ENCODE data around the gene BAZ2A. TPM values are rescaled to one million over a fixed set of nuclear protein-coding genes. Genes with fewer than 3 reads are reported as not detected.
A peak's percentile ranks its signal among the peaks of the same experiment; 100 is the strongest.
"Not testable (repeated sequence)": the region's sequence is repeated elsewhere in the genome, so short reads cannot be mapped to it uniquely, and the experiment has no call there.

Gene BAZ2A
- total RNA-seq, 1 donor from 2014 or later: 57.0 TPM

DNA sequence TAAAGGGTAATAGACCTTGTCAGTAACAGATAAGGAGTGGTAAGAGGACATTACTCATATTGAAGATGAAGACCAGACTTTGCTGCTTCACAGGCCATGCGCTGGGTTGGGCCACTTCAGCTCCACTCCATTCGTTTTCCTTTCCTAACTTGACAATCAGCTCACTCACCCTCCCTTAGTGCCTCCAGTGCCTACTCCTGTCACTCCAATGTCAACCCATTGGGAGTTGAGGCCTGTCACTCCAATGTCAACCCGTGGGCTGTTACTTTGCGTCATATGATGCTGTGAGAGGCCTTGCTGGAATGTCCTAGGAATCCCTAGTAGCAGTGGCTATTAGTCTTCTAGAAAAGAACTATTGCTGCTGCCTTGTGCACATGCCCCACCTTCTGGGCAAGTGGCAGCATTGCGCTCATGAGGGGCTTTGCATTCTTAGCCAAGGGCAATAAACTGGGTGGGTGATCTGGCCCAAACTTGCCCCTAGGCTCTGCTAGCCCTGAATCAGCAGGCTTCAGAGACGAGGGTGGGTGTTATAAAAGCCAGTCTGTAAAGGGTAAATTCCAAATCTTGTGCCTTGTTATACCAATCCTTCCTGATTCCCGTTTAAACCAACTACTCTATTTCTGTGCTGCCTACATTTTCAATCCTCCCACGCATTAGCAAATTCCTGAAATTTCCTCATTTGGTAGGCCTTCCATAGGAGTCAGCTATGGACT lies 36.1 kb downstream of the BAZ2A start:
- peak; percentile 38 for DNase-seq

DNA sequence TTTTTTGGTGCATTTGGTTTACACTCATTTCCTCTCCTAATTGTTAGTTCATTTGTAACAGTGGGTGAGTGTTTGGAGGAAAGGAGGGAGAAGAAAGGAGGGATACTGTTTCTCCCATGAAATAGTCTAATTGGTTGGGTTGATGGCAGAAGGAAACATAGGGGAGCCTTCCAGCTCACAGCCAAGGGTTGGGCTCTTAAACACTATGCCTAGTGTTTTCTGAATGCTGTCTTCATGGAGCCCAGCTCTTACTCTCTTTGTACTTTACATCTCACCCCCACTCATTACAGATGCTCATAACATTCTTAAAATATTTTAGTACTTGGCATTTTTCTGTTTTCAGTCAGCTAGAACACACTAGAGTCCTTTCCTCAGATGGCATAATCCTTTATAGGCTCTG lies 38.2 kb downstream of the BAZ2A start:
- DNase-seq: no peak

DNA sequence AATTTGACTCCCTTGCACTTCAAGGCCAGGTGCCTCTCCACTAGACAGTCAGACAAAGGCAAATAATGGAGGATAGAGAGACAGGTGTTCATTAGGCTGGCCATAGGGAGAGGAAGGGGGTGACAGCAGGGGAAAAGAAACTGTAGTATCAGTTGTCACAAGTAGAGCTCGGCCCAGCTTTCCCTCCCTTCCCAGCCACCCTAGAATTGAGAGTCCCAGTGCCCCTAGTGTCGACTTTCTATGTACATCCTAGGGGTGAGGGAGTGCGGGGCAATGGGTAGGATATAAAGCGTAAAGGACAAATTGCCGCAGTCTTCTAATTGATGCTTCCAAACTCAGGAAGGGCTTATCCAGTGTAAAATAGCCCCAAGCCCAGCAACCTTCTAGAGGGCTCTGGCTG lies 39.0 kb downstream of the BAZ2A start:
- DNase-seq: no peak

DNA sequence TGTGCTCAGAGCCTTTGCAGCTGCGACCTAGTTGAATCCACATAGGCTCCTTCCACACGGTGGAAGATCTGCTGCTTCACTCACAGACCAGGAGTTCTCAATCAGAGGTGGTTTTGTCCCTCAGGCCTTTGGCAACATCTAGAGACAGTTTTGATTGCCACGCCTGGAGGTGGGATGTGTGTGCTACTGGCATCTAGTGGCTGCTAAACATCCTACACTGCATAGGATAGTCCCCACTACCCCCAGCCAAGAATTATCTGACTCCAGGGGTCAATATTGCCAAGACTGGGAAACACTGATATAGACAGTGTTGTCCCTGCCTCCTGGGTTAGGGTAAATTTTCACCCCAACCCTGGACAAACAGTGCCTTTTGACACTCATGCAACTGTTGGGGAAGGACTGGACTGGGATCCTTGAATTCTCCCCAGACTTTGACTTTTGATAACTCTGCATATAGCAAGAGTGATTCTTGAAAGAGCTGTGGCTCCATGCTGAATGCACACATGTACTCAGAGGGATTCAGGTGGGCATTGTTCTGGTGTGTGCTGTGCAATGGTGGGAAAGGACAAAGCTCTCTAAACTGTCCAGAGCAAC lies 39.8 kb downstream of the BAZ2A start:
- DNase-seq: no peak

DNA sequence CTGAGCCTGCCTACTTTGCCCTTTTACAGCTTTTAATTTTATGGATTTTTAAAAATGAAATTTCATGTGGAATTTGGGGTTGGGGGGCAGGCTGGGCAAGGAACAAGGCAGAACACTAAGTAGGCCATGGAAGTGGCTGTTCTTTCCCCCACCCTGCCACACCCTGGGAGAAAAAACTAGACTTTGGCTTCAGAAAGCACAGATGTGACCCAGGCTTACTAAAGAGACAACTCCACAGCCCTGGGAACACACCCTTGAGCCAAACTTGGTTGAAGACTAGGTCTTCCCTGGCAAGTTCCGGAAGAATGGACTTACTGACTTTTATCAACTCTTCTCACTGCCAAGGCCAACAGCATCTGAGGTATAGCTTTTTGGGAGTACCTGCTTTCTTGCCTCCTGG lies 40.3 kb downstream of the BAZ2A start:
- no peak for DNase-seq

DNA sequence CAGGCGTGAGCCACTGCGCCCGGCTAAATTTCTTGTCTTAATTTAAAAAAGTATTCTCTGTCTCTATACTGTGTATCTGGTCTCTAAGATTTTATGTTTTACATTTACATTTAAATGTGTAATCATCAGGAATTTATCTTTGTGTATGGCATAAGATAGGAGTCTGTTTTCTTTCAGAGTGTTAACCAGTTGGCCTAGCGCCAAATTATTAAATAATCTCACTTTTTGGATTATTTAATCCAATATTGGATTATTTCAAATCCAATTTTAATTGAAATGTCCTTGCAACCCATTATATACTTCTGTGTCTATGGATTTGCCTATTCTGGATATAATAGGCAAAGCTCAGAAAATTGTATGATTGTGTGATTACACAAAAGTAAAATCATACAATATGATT lies 45.0 kb downstream of the BAZ2A start:
- no peak for DNase-seq

DNA sequence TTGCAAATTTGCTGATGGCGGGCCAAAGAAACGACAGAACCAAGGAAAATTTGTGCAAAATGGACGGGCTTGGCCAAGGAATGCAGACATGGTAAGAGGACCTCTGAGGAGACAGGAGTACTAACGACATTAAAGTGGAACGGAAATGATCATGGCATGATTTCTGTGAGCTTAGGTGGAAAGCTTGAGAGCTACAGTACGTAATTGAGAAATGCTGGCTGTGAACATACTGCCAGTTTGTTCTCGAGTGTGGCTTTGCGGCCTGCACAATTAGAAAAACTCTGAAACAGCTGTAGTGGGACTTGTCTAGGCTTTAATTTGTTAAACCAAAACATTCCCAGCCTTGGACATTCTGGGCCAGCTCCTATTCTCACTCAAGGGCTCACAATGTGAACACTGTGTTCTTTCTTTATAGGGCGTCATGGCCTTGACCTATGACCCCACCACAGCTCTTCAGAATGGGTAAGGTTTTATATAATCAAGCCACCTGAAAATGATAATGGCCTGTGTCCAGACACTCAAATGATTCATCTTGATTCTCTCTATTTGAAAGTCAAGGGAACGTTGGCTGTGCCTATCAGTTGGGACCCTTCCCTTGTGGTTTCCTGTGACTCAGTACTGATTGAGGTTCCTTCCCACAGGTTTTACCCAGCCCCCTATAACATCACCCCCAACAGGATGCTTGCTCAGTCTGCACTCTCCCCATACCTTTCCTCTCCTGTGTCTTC lies 48.5 kb downstream of the BAZ2A start:
- no peak for DNase-seq

DNA sequence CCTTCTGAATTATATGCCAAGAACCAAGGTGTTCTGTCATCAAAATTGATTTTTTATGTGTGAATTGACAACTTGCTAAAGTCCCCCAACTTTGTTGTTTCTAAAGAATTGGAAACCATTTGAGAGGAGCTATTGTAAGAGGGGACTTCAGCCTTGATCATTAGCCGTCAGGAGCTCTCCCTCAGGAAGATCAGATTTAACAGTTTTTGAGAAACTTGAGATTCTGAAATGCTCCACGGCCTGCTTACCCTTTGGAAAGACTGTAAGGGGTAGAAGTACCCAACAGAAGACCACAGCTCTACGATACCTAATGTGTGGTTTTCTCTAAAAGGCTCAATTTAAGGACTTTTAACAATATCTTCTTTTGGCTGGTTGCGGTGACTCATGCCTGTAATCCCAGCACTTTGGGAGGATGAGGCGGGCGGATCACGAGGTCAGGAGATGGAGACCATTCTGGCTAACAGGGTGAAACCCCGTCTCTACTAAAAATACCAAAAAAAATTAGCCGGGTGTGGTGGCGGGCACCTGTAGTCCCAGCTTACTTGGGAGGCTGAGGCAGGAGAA lies 51.1 kb downstream of the BAZ2A start:
- no peak for DNase-seq

DNA sequence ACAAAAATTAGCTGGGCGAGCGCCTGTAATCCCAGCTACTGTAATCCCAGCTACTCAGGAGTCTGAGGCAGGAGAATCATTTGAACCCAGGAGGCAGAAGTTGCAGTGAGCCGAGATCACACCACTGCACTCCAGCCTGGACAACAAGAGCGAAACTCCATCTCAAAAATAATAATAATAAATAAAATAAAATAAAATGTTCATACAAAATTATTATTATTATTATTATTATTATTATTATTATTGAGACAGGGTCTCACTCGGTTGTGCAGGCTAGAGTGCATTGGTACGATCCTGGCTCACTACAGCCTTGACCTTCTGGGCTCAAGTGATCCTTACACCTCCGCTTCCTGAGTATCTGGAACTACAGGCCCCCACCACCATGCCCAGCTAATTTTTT lies 52.9 kb downstream of the BAZ2A start:
- DNase-seq: not testable (repeated sequence)

DNA sequence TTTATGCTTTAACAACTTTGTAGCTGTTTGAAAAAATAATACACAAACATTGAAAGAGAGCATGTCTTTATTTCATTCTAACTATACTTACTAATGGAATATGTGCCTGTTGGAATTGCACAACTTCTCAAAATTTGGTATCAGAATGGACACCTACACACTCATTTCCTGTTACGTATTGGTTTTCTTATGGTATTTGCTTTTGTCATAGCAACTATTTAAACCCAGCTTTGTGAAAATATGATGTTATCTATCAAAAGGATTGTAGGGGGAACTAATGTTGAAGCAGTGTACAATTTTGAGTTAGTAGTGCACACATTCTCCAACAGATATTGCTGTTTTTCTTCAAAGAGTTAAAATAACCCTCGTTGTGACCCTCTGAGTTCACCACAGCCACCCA lies 55.9 kb downstream of the BAZ2A start:
- DNase-seq: no peak

DNA sequence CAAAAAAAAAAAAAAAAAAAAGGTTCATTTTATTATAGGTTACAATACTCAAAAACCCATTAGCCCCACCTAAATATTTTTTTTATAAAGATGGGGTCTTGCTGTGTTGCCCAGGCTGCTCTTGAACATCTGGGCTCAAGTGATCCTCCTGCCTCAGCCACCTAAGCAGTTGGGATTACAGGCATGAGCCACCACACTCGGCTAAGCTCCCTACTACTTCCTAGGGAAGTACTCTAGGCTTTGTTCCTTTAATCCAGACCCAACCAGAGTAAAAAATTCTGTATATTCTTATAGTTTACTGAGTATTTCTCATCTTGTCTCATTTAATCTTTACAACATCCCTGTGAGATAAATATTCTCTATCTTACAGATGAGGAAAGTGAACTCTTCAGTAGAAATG lies 57.8 kb downstream of the BAZ2A start:
- no peak for DNase-seq

DNA sequence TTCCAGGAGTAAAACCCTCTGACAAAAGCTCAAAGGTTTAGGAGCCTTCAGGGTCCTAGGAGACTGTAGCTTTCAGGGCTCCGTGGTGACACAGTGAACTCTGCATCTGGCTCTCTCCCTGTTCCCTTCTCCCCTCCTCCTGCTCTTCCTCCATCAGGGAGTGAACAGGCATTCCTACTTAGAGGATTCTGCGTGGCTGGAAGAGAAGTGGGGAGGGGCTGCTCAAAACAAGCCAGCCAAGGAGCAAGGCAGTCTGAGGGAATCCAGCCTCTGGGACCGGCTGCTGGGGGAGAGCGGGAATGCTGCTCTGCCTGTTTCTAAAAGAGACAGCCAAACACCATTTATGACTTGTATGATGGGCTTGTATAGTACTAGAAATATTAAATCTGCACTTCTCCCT lies 59.0 kb downstream of the BAZ2A start:
- DNase-seq: peak; percentile 90

DNA sequence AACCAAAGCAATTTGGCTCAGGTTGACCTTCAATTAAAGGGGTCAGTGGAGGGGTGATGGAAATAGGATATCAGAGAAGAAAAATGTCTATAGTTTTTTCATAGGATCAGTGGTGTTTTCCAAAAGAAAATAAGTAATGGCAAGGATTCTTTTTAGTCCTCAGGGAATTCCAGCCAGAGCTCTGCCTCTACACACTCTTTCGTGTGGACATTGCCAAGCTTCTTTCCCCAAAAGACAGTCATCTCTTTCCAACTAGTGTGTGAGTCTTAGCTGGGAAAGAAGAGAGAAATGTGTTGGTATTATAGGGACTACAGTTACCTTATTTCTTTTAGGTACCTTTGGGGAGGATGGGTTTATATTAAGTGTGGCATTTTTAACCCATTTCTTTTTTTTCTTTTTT lies 62.0 kb downstream of the BAZ2A start:
- DNase-seq: no peak

DNA sequence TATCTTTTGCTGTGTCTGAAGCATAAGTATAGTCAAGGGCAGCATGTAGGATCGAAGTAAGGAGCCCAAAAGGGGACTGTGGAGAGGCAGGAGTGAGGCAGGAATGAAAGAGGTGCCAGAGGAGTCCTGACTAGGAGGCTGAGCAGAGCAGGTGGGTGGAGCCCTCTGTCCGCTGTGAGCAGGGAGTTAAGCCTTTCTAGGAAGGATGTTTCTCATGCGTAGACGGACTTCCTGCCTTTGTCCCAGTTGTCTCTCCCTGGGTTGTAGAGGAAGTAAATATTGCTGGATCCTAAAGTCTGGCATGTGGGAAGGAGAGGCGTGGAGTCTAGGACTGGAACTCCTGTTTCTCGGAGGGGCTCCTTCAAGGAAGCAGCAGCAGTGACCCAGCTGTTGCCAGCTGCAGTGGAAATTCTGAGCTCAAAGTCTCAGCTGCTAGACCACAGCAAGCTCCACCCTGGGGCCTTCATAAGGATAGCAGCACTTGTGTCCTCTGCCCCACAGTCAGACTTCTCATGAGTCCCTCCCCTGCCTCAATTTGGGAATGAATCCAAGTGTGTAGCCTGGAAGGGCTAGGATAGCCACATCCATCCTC lies 64.5 kb downstream of the BAZ2A start:
- peak; percentile 100 for DNase-seq

DNA sequence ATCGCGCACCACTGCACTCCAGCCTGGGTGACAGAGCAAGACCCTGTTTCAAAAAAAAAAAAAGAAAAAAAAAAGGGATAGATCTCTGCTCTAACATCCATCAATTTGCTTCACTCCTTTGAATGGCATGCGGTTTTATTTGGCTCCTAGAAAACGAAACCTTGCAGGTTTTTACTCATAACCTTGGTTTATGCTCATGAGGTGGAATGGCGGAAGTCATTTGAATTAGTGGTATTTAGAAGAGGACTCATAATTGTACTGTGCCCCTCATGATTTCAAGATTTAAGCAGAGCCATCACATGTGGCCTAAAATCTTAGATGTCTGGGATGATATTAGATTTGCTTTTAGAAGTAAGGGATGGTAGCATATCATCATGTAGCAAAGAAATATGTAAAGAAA lies 79.1 kb downstream of the BAZ2A start:
- DNase-seq: no peak

DNA sequence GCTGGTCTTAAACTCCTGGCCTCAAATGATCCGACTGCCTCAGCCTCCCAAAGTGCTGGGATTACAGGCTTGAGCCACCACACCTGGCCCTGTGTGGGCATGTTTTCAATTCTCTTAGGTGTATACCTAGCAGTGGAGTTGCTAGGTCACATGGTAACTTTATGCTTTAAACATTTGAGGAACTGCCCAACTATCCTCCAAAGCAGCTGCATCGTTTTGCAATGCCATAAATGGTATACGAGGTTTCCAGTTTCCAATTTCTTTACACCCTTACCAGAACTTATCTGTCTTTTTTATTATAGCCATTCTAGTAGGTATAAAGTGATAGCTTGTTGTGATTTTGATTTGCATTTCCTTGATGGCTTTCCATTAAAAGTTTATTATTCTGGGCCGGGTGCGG lies 83.4 kb downstream of the BAZ2A start:
- no peak for DNase-seq

Small RNAs within 50 kb of the gene (small RNA-seq; reads per million reads assigned to genes)
- gene RN7SL809P (ENCODE audit: low replicate concordance) (not detected), gene RNU6-343P (ENCODE audit: low replicate concordance) (not detected), gene SNORD59A (ENCODE audit: low replicate concordance) (2,868 reads per million, percentile 99 among the genes with 10 or more reads in this experiment)

Other genes with a start within 250 kb of the BAZ2A start
- 9.4 TPM for gene TIMELESS, start 180.9 kb downstream of the BAZ2A start, total RNA-seq
- gene MIP, start 175.7 kb downstream of the BAZ2A start, total RNA-seq: not detected
- 1.4 TPM for gene SPRYD4, start 161.7 kb downstream of the BAZ2A start, total RNA-seq
- 2.1 TPM for gene GLS2, start 142.2 kb downstream of the BAZ2A start, total RNA-seq
- gene RBMS2, start 108.5 kb downstream of the BAZ2A start, total RNA-seq: 31.5 TPM
- gene ATP5F1B, start 15.7 kb upstream of the BAZ2A start, total RNA-seq: 356 TPM
- 90.4 TPM for gene PTGES3, start 58.0 kb upstream of the BAZ2A start, total RNA-seq
- gene NACA, start 95.0 kb upstream of the BAZ2A start, total RNA-seq: 1,216 TPM
- 12.2 TPM for gene PRIM1, start 122.0 kb upstream of the BAZ2A start, total RNA-seq
- 0.20 TPM for gene HSD17B6, start 133.0 kb upstream of the BAZ2A start, total RNA-seq

Measured in skin of body (tissue), 3 donors.